RPMI7951 (cell line): Measurements from ENCODE around the gene ATP5ME. TPM values are rescaled to one million over a fixed set of nuclear protein-coding genes. Genes with fewer than 3 reads are reported as not detected.
A peak's percentile ranks its signal among the peaks of the same experiment; 100 is the strongest.
"Not testable (repeated sequence)": the region's sequence is repeated elsewhere in the genome, so short reads cannot be mapped to it uniquely, and the experiment has no call there.

Experiments
- DNase-seq: peaks from one replicate; pipeline ENCODE4 v3.0.0-alpha.2; 2012; ENCODE audit warnings: low read depth
- total RNA-seq: library from RNA; depleted of rRNA; stranded (reverse); fragments of >200 nt; shearing (Covaris generic); gene quantifications from 2 replicates; pipeline ENCODE4 v1.2.3, GENCODE V29; 2014; rRNA removed

The ATP5ME gene
- total RNA-seq: 217 and 228 TPM in 2 replicates

GRCh38 chr4:674172-675035 lies at the start of gene ATP5ME, which contains the start of gene MYL5:
Gene ATP5ME, minus strand, starts transcription at chr4:674276. Its CDS starts 29 bp downstream, at chr4:674247.
Gene MYL5, plus strand, starts transcription at chr4:674542. Its CDS starts 3,485 bp downstream, at chr4:678027.
- peak; percentile 89 for DNase-seq

- no peak for DNase-seq
These were observed 48.8 kb upstream of the ATP5ME start for GRCh38 chr4:722851-723360.

- no peak for DNase-seq
These were observed 48.2 kb upstream of the ATP5ME start for GRCh38 chr4:722169-722725.

GRCh38 chr4:721261-722168 lies 47.4 kb upstream of the ATP5ME start:
- no peak for DNase-seq

- no peak for DNase-seq
These were observed 46.2 kb upstream of the ATP5ME start for GRCh38 chr4:720111-720860.

GRCh38 chr4:718460-718859 lies 44.4 kb upstream of the ATP5ME start:
- no peak for DNase-seq

GRCh38 chr4:717601-718320 lies 43.7 kb upstream of the ATP5ME start:
- no peak for DNase-seq

GRCh38 chr4:714087-714486 lies 40.0 kb upstream of the ATP5ME start:
- DNase-seq: no peak

- no peak for DNase-seq
These were observed 39.0 kb upstream of the ATP5ME start for GRCh38 chr4:712916-713632.

GRCh38 chr4:712093-712492 lies 38.0 kb upstream of the ATP5ME start:
- DNase-seq: no peak

- no peak for DNase-seq
These were observed 36.8 kb upstream of the ATP5ME start for GRCh38 chr4:710916-711315.

- DNase-seq: no peak
These were observed 36.0 kb upstream of the ATP5ME start for GRCh38 chr4:710116-710515.

GRCh38 chr4:709348-709747 lies 35.3 kb upstream of the ATP5ME start:
- DNase-seq: no peak

GRCh38 chr4:708631-708933 lies 34.5 kb upstream of the ATP5ME start:
- DNase-seq: no peak

- DNase-seq: no peak
These were observed 34.0 kb upstream of the ATP5ME start for GRCh38 chr4:707929-708630.

- DNase-seq: no peak
These were observed 32.9 kb upstream of the ATP5ME start for GRCh38 chr4:706834-707598.

GRCh38 chr4:706083-706633 lies 32.1 kb upstream of the ATP5ME start:
- not testable (repeated sequence) for DNase-seq
